ENCODE measurements around the gene GRIFIN.

DNA sequence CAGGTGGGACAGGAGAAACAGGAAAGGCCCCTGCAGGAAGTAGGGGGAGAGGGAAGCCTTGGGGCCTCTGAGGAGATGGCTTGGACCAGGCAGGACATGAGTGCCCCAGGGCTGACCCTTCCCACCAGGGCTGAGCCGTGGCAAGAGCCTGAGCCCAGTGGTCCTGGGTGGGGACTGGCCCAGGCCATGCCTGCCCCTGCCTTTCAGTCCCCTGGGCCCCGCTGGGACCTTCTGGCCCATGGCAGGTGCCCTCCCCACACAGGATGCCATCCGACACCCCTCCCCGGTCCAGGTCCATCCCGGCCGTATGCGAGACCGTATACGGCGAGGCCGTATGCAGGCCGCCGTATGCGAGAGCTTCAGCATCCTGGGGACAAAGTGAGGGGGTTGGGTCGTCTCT lies 2.0 kb downstream of the GRIFIN start:
- TF ChIP-seq, protein P1, sequence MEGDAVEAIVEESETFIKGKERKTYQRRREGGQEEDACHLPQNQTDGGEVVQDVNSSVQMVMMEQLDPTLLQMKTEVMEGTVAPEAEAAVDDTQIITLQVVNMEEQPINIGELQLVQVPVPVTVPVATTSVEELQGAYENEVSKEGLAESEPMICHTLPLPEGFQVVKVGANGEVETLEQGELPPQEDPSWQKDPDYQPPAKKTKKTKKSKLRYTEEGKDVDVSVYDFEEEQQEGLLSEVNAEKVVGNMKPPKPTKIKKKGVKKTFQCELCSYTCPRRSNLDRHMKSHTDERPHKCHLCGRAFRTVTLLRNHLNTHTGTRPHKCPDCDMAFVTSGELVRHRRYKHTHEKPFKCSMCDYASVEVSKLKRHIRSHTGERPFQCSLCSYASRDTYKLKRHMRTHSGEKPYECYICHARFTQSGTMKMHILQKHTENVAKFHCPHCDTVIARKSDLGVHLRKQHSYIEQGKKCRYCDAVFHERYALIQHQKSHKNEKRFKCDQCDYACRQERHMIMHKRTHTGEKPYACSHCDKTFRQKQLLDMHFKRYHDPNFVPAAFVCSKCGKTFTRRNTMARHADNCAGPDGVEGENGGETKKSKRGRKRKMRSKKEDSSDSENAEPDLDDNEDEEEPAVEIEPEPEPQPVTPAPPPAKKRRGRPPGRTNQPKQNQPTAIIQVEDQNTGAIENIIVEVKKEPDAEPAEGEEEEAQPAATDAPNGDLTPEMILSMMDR (conservative IDR thresholded peaks at IDR 0.05; ENCODE audit: low read depth, low read length) = no peak
- TF ChIP-seq EZH2 (IDR thresholded peaks at IDR 0.05; ENCODE audit: low read length, unreplicated experiment) (no peak), EZH2phosphoT487 (IDR thresholded peaks at IDR 0.05; ENCODE audit: borderline replicate concordance, low read length) (no peak)

Data from PC-3 (cell line).